Mesothelial cell of epicardium (in vitro differentiated cells): ENCODE data around the gene HOXA10. TPM values are rescaled to one million over a fixed set of nuclear protein-coding genes. Genes with fewer than 3 reads are reported as not detected.

Experiments used
- DNase-seq, 2 experiments: peaks; one replicate each; pipeline ENCODE4 v3.0.0; 2021; ENCODE audit warnings: low spot score in 2 of 2; ENCODE audit not compliant: unreplicated experiment in 2 of 2
- H3K27ac Mint-ChIP-seq: 2 replicates; pipeline ENCODE4 v1.8.0; 2021; ENCODE audit warnings: mixed read lengths
- H3K27me3 Mint-ChIP-seq: 2 replicates; pipeline ENCODE4 v1.8.0; 2021; ENCODE audit warnings: low read depth, mixed read lengths
- H3K36me3 Mint-ChIP-seq: 2 replicates; pipeline ENCODE4 v1.8.0; 2021; ENCODE audit warnings: mixed read lengths
- H3K4me1 Mint-ChIP-seq: 2 replicates; pipeline ENCODE4 v1.8.0; 2021; ENCODE audit warnings: mixed read lengths
- H3K4me3 Mint-ChIP-seq: 2 replicates; pipeline ENCODE4 v1.8.0; 2021; ENCODE audit warnings: mild to moderate bottlenecking, moderate library complexity, mixed read lengths
- H3K9me3 Mint-ChIP-seq: 2 replicates; pipeline ENCODE4 v1.8.0; 2021; ENCODE audit warnings: mixed read lengths
- total RNA-seq: library from RNA; stranded (reverse); gene quantifications from 3 replicates; pipeline ENCODE4 v1.2.1, GENCODE V29; 2021
- TF ChIP-seq, protein P1 (sequence below): fragments of 200-600 bp; sonication (generic); IDR thresholded peaks from one replicate; pipeline ENCODE4 v1.5.0; 2021; ENCODE audit warnings: antibody characterized with exemption; ENCODE audit not compliant: unreplicated experiment

HOXA10 gene
- total RNA-seq, 1 donor from 2014 or later = 14.4 TPM

DNA sequence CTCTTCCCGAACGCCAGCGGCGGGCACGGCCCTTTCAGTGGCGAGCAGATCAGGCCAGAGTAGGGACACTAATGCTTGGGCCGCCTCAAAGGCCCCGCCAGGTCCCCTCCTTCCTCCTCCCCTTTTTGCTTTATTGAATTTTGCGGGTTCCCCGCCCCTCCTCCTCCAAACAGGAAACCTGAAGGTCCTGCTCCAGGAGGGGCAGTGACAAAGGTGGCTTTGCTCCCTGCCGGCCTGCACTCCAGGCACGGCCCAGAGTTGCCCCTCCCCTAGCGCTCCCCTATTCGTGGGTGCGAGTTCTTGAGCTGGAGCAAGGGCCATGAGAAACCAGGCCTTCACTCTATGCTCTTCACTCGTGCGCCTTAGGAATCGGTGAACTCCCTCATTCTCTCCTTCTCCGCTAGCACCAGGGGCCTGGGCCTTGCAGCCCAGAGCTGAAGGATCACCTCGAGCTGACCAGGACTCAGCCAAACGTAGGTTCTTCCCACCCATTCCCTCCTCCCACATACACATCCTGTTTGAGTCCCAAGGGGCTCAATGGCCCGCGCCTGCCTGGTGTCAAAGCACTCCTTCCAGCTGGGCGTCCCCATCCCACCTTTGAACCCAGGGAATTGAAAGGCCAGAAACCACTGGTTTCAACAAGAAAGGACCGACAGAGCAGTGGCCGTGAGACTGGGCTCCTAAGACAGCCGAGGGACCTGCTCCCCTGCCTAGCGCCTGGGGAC lies 25.9 kb downstream of the HOXA10 start:
- H3K4me1 Mint-ChIP-seq = peaks cover 73% of the 10 kb centered on the region
- peak overlapping the region; percentile 87 for H3K4me3 Mint-ChIP-seq
- peak in 1 of 2 experiments; percentile 51 for DNase-seq
- H3K36me3 Mint-ChIP-seq = peaks cover 14% of the 10 kb centered on the region
- no peaks in the 10 kb centered on the region for H3K9me3 Mint-ChIP-seq
- peak overlapping the region; percentile 99 for H3K27ac Mint-ChIP-seq
- TF ChIP-seq, protein P1, sequence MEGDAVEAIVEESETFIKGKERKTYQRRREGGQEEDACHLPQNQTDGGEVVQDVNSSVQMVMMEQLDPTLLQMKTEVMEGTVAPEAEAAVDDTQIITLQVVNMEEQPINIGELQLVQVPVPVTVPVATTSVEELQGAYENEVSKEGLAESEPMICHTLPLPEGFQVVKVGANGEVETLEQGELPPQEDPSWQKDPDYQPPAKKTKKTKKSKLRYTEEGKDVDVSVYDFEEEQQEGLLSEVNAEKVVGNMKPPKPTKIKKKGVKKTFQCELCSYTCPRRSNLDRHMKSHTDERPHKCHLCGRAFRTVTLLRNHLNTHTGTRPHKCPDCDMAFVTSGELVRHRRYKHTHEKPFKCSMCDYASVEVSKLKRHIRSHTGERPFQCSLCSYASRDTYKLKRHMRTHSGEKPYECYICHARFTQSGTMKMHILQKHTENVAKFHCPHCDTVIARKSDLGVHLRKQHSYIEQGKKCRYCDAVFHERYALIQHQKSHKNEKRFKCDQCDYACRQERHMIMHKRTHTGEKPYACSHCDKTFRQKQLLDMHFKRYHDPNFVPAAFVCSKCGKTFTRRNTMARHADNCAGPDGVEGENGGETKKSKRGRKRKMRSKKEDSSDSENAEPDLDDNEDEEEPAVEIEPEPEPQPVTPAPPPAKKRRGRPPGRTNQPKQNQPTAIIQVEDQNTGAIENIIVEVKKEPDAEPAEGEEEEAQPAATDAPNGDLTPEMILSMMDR = no peak
- H3K27me3 Mint-ChIP-seq = peaks cover 17% of the 10 kb centered on the region

DNA sequence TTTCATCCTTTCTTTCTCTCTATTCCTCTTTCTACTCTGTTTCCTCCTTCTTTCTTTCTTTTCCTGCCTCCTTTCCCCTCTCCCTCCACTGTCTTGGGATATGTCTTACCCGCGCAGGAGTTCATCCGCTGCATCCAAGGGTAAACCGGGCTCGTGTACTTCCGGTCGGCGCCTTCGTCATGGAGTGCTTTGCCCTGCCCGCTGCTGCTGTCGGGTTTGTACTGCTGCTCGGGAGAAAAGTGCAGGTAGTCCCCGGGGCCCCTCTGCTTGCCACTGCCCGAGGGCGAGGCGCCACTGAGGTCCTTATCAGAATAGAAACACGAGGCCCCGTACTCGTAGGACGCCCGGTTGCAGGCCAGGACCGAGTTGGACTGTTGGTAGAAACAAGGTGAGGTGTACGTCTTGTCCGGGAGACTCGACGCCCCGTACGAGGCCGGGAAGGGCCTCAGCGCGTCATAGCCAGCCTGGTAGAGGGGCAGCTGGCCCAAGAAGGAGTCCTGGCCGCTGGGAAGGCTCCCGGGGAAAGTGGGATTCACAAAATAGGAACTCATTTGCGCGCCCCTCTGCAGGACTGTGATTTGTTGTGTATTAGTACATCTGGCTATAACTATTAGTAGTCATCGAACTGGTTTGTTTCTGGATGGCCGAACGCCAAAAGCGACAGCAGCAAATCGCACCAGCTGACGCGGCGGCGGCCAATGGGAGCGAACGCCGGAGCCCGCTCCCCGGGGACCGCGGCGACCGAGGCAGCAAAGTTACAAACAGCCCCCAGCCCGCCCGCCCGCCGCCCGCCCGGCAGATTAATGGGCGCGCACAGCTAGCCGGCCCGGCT lies 26.7 kb downstream of the HOXA10 start, which contains the start of gene HOXA6:
Gene HOXA6 (minus strand): TSS at position 576 of the 832 bp plus-strand sequence. CDS start 25 bp downstream, at position 551.
- H3K4me1 Mint-ChIP-seq = peaks cover 70% of the 10 kb centered on the region
- peaks cover 18% of the 10 kb centered on the region for H3K36me3 Mint-ChIP-seq
- H3K27me3 Mint-ChIP-seq = peaks cover 12% of the 10 kb centered on the region
- peak within 1 kb of the TSS; percentile 87 for H3K4me3 Mint-ChIP-seq
- H3K9me3 Mint-ChIP-seq = no peaks in the 10 kb centered on the region
- peak in 1 of 2 experiments; percentile 75 for DNase-seq
- TF ChIP-seq, protein P1 = no peak
- H3K27ac Mint-ChIP-seq = peak within 1 kb of the TSS; percentile 99

DNA sequence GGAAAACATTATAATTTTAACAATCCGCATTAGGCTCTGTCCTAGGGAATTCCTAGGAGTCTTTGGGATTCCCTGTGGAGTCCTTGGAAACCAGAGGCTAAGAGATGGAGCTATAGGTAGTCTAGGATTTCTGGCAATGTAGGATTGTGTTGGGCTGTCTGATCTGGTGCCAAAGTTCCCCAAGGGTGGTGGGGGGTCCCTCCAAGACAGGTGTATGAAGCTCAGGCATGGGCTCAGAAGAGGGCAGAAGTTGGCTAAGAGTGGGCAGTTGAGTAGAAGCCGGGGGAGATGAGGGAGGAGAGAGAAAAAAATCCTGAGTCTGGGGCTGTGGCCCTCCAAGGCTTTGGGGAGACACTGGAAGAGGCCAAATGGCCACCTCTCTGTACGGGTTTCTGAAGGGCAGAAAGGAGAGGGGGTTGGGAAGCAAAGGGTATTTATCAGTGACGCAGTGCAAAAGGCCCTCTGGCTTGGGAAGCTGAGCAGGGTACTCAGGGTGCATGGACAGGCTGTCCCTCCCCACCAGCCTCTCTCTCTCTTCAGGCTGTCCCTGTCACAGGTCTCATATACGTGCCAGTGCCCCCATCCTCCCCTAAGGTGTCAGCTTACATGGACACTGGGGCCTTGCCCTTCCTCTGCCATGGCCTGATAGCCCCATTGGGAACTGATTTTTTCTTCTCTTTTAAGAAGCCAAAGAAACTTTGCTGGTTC lies 27.5 kb downstream of the HOXA10 start:
- peak overlapping the region; percentile 99 for H3K27ac Mint-ChIP-seq
- DNase-seq = peak in 1 of 2 experiments; percentile 37
- peak overlapping the region; percentile 87 for H3K4me3 Mint-ChIP-seq
- H3K9me3 Mint-ChIP-seq = no peaks in the 10 kb centered on the region
- peaks cover 6% of the 10 kb centered on the region for H3K27me3 Mint-ChIP-seq
- TF ChIP-seq, protein P1 = no peak
- peaks cover 68% of the 10 kb centered on the region for H3K4me1 Mint-ChIP-seq
- peaks cover 21% of the 10 kb centered on the region for H3K36me3 Mint-ChIP-seq

DNA sequence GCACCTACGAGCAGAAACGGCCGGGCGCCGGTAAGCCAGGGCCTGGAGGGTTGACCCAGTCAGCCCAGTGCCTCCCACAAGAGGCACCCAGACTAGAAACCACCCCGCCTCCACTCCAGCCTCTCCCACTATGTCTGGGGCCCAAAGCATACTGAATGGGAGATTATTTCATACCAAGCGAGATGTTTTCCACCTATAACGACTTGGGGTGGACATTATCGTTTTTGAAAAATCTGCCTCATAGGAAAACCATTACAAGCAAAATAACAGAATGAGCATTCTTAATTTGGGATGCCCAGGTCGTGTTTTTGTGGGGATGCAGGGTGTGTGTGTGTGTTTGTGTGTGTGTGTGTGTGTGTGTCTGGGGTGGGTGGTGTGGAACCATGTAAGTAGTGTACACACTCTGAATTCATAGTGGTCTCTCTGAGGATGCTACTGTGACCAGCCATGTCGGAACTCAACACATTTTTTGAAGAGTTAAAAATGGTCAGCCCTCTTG lies 28.2 kb downstream of the HOXA10 start:
- Mint-ChIP-seq H3K36me3 (peaks cover 27% of the 10 kb centered on the region), H3K27me3 (no peaks in the 10 kb centered on the region), H3K4me1 (peaks cover 69% of the 10 kb centered on the region), H3K4me3 (peak overlapping the region; percentile 87), H3K9me3 (no peaks in the 10 kb centered on the region), H3K27ac (peak overlapping the region; percentile 99)
- TF ChIP-seq, protein P1 = no peak
- DNase-seq = no peak
